HTR-8/SVneo (cell line): ENCODE measurements around the gene GRPEL1.

Experiments
- DNase-seq: peaks from one replicate; pipeline ENCODE4 v3.0.0; 2011; ENCODE audit warnings: low spot score, mixed read lengths; ENCODE audit not compliant: insufficient read length
- FAIRE-seq: peaks from 2 replicates; lab custom pipeline; 2011; peaks lifted over from hg19 to GRCh38; lab: Jason Lieb, UNC

The GRPEL1 gene

DNA sequence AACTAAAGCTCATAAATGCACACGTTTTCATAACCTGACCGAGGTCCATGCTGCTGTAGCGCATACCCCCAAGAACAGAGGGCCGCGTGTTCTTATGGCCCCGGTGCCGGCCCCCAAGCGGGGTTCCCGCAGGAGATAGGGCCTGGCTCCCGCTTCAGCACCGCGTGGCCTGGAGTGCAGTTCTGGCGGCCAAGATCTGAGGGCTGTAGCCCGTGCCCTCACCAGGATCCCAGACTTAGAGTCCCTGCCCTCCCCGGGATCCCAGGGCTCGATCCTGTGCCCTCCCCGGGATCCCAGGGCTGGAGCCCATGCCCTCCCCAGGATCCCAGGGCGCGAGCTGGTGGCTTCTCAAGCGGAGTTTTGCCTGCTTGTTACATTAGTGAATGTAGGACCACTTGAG is 1.0 kb upstream of the GRPEL1 start:
- DNase-seq (no peak), FAIRE-seq (no peak)

DNA sequence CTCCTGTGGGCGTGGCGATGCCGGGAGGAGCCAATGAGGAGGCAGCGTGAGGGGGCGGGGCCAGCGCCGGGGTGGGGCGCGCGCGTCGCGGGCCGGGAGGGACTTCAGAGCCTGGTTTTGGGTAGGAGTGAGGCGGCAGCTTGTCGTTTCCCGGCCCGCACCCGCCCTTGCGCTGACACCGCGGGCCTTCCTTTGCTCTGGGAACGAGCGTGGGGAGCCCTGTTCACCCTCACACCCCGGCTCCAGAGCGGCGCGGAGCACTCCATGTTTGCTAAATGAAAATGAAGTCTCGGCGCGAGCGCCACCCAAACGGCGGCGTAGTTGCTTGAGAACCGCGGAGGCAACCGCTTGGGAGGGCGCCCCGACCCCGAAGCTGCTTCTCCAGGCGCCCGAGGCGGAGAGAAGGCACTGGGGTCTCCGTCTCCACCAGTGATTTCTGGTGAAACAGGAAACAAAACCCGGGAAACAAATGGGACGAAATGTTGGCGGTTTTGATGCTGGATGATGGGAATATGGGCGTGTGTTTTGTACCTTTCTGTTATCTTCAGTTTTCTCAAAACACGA is 497 bp upstream of the GRPEL1 start:
- DNase-seq (no peak), FAIRE-seq (no peak)

DNA sequence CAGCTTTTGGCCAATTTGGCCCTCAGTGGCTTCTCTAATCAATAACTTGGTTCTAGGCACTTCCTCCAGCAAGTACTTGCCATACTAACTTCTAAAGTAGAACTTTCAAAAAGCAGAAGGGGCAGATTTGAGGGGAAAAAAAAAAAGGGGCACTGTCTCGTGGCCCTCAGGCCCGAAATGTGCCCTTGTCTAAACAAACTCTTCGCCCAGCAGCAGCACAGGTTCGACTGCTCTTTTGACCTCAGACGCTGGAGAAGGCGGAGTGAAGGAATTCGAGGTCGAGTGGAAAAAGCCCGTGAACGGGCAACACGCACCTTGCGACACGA is 775 bp downstream of the GRPEL1 start:
- no peak for FAIRE-seq
- no peak for DNase-seq

DNA sequence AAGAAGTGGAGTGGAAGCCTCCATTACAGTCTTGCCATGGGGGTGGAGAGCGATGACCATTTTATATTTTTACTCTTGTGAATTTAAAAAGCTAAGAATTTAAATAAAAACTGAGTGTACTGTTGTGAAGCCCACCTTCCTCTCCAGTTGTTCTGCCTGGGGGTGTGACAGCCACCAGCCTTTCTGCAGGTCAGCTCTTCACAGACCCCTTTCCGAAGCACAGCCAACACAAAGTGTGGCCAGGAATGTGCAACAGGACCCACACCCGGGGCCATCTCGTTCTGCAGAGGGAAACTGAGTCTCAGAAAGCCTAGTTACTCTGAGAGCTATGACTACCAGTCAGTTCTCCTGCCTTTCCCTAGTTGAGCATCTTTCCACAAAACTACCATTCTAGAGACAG is 1.4 kb downstream of the GRPEL1 start:
- DNase-seq (no peak), FAIRE-seq (no peak)

DNA sequence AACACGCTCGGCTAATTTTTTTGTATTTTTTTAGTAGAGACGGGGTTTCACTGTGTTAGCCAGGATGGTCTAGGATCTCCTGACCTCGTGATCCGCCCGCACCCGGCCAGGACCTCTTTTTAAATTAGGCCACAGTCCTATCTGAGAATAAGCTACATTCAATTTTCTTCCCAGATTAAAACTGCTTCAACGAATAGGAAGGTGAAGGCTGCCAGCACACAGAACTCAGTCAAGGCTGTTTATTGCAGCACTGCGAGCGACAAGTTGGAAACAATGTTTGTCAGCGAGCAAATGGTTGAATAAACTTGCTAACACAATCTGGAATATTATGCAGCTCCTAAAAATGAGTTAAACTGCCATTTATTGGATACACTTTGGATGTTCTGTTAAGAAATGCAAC is 1.9 kb downstream of the GRPEL1 start:
- no peak for DNase-seq
- no peak for FAIRE-seq

DNA sequence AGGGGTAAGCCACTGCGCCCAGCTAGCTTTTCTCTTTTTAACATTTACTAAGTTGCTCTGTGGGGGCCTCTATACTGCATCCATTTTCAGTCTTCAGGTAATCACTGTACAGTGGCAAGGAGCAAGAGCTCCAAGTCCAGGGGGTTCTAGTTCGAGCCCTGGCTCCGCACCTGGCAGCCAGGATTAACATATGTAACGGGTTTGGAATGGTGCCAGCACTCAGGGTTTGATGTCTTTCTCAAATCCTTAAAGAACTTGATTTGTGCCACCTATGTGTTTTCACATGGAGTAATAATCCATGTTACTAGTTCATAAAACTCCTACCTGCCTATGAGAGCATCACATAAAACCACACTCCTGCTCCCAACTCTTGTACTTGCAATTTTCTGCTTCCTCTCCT is 4.5 kb downstream of the GRPEL1 start:
- DNase-seq (no peak), FAIRE-seq (no peak)

DNA sequence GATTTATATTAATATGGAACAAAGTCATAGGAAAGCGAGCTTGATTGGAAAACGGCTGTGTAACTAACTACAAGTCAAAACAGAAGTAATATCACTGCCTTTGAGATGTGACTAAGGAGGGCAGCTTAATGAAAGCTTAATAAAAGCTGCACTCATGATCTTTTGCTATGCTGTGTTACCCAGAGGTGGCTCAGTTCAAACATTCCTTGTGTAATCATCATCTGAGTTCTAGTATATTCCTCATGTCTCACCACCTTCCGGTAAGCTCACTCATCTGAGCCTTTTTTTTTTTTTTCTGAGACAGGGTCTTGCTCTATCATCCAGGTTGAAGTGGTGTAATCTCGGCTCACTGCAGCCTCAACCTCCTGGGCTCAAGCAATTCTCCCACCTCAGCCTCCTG is 5.0 kb downstream of the GRPEL1 start:
- no peak for FAIRE-seq
- DNase-seq: no peak

DNA sequence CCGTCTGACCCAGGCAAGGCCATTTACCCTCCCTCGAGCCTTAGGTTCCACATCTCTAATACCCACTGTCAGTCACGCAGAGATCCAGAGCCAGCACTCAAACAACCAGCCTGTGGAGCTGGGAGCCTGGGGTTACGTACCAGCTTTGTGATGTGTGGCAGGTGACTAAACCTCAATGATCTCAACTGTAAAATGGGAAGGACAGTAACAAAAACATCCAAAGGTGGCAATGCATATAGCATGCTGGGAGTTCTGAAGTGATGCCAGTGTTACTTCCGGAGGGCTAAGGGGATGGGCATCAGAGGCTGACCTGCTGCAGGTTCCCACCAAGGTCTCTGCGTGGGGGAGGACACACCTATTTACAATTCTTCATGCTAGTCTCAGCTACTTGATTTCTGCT is 6.0 kb downstream of the GRPEL1 start:
- DNase-seq (no peak), FAIRE-seq (no peak)

DNA sequence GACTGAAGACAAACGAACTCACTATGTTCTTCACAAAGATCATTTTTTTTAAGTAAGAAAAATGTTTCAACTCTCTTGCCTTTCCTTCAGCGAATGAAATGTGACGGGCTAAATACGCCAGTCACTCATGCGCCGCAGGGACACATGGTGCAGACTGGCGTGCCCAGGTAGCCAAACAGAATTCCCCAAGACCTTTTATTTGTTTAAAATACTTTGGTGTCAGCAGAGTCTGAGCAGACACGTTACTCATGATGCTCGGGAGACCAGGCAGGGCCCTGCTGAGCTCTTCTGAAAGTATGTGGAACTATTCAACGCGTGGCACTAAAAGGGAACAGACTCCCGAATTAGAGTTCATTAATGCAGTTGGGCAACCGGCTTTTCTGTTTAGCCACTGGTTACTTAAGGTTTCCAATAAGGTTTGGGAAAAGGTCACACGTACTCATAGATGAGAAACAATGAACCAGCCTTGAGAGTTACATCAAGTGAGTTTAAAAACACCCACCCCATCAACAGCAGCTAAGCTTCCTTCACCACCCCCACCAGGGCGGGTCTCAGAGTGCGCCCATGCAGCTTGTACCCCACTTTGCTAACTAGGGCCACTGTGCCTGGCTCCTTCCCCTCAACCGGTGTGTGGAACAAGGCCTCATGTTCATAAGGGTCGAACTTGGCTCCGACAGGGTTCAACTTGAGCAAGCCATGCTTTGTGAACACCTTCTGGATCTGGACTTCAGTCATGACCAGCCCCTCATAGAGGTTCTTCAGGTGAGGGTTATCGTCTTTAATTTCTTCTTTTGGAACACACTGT is 7.3 kb downstream of the GRPEL1 start:
- FAIRE-seq (no peak), DNase-seq (no peak)

DNA sequence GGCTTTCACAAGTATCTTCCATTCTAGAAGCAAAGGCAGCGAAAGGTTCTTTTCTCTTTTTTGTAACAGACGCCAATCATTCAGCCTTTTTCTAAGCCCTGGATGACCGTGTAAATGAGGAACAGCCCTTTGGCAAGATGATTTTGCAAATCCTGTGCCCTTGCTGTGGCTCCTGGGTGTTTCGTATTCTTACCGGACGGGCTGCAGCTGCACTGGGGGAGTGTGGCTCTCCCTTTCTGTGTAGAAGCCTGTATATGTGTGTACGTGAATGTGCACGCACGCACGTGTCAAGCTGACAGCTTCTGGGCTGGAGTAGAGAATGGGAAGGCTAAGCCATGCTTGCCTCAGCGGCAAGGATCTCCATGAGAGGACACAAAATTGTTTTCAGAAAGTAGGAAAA is 8.2 kb downstream of the GRPEL1 start:
- no peak for DNase-seq
- no peak for FAIRE-seq

DNA sequence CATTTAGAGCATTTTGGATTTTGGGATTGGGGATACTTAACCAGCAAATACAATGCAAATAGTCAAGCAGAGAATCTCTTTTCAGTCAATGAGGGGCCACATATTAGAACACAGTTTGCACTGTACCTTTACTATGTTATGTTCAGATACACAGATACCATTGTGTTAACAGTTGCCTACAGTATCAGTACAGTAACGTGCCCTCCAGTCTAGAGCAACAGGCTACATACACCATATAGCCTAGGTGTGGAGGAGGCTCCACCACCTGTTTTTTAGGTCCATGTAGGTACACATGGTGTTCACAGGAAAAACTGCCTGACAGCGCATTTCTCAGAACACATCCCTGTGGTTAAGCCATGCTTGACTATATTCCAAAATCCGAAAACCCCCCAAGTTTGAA is 9.1 kb downstream of the GRPEL1 start:
- no peak for DNase-seq
- FAIRE-seq: no peak

DNA sequence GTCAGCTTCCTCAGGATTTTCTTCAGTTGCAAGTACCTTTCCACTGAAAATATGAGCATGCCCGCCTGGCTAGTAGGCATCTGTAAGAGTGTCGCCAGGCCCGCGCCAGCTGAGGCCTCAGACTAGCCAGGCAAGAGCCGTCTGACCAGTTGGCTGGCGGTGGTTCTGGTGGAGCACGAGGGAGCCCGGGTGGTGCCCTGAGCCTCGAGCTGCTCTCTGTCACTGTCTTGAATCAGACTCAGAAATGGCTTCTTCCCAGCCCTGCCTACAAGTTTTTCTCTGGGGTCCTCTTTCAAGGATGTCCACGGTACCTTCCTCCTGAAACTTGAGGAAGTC is 11.9 kb downstream of the GRPEL1 start:
- FAIRE-seq (no peak), DNase-seq (no peak)

DNA sequence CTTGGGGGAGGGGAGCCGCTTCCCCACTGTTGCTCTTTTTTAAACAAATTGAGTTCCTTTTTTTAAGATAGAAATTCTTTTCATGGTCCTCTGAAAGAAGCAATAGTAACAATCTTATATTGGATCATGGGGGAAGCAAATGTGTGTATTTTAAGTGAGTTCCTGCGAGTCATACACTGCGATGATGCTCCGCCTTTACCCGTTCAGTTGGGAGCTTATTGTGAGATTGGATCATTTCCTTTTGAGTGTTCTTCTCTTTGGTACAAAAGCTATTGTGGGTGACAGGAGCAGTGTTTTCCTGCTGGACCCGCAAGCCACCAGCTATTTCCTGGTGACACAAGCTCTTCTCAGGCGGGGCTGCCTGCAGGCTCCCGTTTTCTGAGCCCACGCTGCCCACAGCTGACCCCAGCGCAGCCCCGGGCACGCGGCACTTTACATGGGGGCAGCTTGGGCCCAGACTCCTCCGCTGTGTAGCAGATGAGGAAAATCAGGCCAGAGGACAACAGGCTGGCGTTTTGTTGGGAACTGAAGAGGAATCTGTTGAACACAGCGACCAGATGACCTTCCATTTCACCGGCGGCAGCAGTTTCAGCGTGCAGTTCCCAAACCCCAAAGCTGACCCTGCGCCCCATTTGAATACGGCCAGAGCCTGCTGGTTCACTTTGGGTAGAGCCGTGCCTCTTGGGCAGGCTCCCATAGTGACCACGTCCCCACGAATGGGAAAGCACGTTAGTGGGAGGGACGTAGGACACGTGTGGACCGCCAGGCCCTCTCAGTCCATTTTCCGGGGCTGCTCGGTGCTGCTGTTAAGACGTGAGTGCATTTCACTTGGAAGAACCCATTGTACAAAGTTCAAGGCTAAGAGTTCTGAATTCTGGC is 12.5 kb downstream of the GRPEL1 start:
- DNase-seq (no peak), FAIRE-seq (no peak)

DNA sequence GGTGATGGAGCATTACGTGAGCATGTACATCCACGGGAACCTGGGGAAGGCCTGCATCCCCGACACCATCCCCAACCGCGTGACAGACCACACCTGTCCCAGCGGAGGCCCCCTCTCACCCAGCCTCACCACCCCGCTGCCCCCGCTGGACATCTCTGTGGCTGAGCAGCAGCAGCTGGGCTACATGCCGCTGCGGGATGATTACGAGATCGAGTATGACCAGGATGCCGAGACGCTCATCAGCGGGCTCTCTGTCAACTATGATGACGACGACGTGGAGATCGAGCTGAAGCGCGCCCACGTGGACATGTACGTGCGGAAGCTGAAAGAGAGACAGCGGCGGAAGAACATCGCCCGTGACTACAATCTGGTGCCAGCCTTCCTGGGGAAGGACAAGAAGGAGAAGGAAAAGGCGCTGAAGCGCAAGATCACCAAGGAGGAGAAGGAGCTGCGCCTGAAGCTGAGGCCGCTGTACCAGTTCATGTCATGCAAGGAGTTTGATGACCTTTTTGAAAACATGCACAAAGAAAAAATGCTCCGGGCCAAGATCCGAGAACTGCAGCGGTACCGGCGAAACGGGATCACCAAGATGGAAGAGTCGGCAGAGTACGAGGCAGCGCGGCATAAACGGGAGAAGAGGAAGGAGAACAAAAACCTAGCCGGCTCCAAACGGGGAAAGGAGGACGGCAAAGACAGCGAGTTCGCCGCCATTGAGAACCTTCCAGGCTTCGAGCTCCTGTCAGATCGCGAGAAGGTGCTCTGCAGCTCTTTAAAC is 13.6 kb downstream of the GRPEL1 start:
- FAIRE-seq: no peak

DNA sequence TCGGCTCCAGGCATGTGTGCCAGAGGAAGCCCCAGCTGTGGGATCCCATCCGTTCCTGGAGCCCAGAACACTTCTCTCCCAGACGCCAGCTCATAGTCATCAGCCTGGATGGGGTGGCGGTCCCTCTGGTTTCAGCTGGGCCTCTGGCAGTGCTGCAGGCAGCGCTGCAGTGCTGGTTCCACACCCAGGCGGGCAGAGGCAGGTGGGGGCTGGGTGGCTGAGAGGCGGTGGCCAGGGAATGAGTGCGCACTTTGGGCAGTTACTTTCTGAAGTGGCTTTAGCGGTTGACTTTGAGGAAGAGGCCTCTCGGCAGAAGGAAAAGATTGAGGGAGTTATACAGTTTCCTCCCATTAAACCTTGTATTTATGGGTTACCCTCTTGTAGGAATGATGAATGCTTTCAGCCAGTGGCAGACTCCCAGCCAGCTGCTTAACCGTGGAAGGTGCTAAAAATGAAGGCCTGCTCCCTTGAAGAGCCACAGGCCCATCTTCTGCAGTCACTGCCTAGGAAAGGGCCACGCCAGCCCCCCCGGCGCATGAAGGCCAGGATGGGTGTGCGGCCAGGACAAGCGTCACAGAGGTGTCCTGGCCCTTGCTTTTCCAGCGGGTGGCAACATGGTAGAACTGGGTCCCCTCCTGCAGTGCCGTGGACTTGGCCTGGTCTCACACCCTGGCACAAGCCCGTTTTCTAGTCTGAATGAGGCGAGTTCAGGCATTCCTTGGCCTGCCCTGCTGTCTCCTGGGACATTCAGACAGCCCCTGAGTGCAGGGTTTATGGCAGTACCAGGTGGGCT is 14.7 kb downstream of the GRPEL1 start:
- DNase-seq (no peak), FAIRE-seq (no peak)

More for the DNA sequence above, 13.6 kb downstream of the GRPEL1 start:
- DNase-seq: no peak

DNA sequence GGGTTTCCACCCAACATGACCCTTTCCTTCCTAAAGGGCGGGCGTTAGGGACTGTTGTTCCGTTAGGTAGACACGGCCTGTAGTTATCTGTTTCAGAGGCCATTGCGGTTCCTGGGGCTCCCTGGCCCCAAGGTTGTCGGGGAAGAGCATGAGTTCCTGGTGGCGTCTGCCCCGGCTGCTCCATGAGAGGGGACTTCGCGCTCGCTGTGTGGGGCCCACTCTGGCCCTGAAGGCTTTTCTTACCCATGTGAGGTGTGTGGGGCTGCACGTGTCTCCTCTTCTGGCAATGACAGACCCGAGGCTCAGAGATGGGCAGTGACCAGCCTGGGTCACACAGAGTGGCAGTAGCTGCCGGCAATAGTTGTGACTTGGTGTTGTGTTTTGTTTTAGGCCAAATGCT is 15.6 kb downstream of the GRPEL1 start:
- no peak for DNase-seq
- FAIRE-seq: no peak

DNA sequence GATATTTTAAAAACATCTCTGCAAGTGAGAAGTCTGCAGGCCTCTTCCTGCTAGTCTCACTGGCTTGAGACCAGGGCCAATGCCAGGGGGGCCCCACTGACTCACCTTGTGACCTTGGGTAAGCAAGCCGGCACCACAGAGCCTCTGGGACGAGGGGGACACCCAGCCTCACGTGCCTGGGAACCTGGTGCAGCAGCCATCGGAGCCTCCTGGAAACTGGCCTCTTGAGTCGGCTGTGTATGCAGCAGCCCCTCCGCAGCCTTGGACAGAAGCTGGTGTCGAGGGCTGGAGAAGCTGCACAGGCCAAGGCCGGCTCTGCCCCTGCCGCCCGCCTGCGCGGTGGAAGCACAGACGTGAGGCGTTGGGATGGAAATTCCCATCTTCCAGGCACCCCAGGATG is 16.0 kb downstream of the GRPEL1 start:
- FAIRE-seq (no peak), DNase-seq (no peak)

DNA sequence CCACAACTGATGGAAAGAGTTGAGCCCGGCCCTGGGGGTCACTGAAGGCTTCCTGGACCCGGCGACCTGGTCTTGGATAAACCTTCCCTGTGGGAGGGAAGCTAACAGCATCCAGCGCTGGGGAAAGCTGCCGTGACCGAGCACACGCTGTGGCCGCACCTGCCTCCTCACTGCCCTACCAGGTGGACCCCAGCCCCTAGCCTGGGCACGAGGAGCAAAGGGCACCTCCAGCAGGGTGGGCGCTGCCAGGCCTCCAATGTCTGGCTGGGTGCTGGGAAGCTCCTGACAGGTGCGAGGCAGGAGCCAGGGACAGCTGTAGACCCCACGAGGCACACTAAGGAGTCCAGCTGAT is 16.7 kb downstream of the GRPEL1 start:
- FAIRE-seq: no peak

DNA sequence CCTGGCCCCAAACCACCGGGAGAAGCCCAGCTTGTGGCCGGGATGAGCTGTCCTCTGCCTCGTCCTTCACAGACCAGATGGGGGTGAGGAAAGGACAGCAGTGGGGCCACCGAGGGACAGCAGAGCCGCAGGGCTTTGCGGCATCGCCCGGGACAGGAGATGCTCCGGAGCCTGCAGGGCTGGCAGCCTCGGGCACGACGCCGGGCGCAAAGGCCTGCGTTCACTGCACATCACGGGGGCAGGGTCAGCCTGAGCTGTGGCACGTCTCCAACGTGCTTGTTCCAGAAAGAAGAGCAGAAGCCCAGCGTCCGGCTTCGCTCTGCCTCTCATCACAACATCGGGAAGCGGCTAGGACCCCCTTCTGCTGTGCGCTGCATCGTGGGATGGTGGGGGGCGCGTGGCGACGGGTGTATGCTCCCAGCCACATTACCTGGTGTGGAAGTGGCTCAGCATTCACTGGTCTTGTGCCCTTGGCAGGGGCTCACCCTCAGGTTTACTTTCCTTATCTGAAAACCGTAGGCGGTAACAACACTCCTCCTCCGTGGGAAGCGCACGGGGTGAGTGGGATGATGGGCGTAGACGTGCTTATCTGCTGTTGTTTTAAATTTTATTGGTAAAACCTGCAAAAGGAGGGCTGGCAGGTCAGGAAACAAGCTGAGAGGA is 17.3 kb downstream of the GRPEL1 start:
- no peak for DNase-seq

More for the DNA sequence above, 16.7 kb downstream of the GRPEL1 start:
- DNase-seq: no peak

DNA sequence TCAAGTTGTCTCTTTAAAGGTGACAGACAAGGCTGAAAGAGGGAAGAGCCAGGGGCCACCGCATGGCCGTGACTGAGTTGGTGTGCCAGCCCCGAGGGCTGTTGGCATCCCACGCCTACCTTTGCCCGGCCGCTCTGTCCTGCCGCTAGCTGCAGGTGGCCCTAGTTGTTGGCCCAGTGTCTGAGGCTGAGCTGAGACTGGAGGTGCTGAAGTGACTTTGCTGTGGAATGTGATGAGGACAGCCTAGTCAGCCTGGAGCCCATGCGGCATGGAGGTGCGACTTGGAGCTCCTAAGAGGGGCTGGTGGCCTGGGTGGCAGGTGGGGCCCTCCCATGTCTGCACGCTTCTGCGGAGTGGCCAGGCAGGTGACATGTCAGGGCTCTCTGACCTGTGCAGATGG is 18.1 kb downstream of the GRPEL1 start:
- FAIRE-seq (no peak), DNase-seq (no peak)

More for the DNA sequence above, 17.3 kb downstream of the GRPEL1 start:
- FAIRE-seq: no peak
